Caco-2 (cell line): ENCODE measurements around the gene FLNA. TPM values are rescaled to one million over a fixed set of nuclear protein-coding genes. Genes with fewer than 3 reads are reported as not detected.

Experiments
- BruUV-seq: library from RNA; stranded (reverse); fragments of 400-500 nt; replicated peaks from 2 replicates; lab custom pipeline; 2021; lab: Mats Ljungman, UMichigan
- CTCF ChIA-PET: fragments of 300-600 bp; sonication (Branson Sonifier 250); formaldehyde crosslinking; loops from one replicate; lab custom pipeline; 2022; ENCODE audit warnings: antibody characterized with exemption; lab: Charles Lee
- POLR2A ChIA-PET: fragments of 300-600 bp; sonication (Branson Sonifier 250); formaldehyde crosslinking; loops from one replicate; lab custom pipeline; 2022; ENCODE audit warnings: antibody characterized with exemption; lab: Charles Lee
- DNase-seq, 2 experiments: peaks; one replicate each; pipeline versions ENCODE4 v3.0.0 to v3.0.0-alpha.2; 2020 to 2022
- H3K27me3 ChIP-seq: replicated peaks from 2 replicates; pipeline ENCODE4 v1.6.0; 2011; ENCODE audit warnings: low read length; ENCODE audit not compliant: control insufficient read depth, insufficient read depth
- H3K36me3 ChIP-seq: 2 replicates; pipeline ENCODE4 v1.5.1; 2011; ENCODE audit warnings: low read length; ENCODE audit not compliant: control insufficient read depth, insufficient read depth
- H3K4me1 ChIP-seq: fragments of 250-450 bp; sonication (Bioruptor Pico); 2 replicates; pipeline ENCODE4 v1.5.1; 2020; ENCODE audit warnings: mild to moderate bottlenecking
- H3K4me3 ChIP-seq: 2 replicates; pipeline ENCODE4 v1.5.1; 2011; ENCODE audit warnings: low read depth, mild to moderate bottlenecking, control low read depth, low read length
- H3K9me3 ChIP-seq: fragments of 250-450 bp; sonication (Bioruptor Pico); 2 replicates; pipeline ENCODE4 v1.5.1; 2020; ENCODE audit warnings: mild to moderate bottlenecking, moderate library complexity
- H3K27ac Mint-ChIP-seq: one replicate; pipeline ENCODE4 v1.8.0; 2022; ENCODE audit warnings: mixed read lengths; ENCODE audit not compliant: unreplicated experiment
- H3K27me3 Mint-ChIP-seq: one replicate; pipeline ENCODE4 v1.8.0; 2022; ENCODE audit warnings: mixed read lengths; ENCODE audit not compliant: insufficient read depth, unreplicated experiment
- H3K36me3 Mint-ChIP-seq: one replicate; pipeline ENCODE4 v1.8.0; 2022; ENCODE audit warnings: mild to moderate bottlenecking, mixed read lengths; ENCODE audit not compliant: insufficient read depth, unreplicated experiment
- H3K4me1 Mint-ChIP-seq: one replicate; pipeline ENCODE4 v1.8.0; 2022; ENCODE audit warnings: low read depth, mixed read lengths; ENCODE audit not compliant: unreplicated experiment
- H3K4me3 Mint-ChIP-seq: one replicate; pipeline ENCODE4 v1.8.0; 2022; ENCODE audit warnings: mild to moderate bottlenecking, moderate library complexity, mixed read lengths; ENCODE audit not compliant: unreplicated experiment
- H3K9me3 Mint-ChIP-seq: one replicate; pipeline ENCODE4 v1.8.0; 2022; ENCODE audit warnings: mixed read lengths; ENCODE audit not compliant: unreplicated experiment
- intact Hi-C: fragments of 100-400 bp; cut with micrococcal nuclease; formaldehyde crosslinking; loops from one replicate; pipeline ENCODE4 v1.10.0; 2022; ENCODE audit not compliant: unreplicated experiment
- total RNA-seq: library from RNA; stranded (reverse); gene quantifications from 2 replicates; pipeline ENCODE4 v1.2.3, GENCODE V29; 2022
- TF ChIP-seq, protein P1 (sequence below), 2 experiments: fragments of 200-600 bp in 1 of 2; IDR thresholded peaks; 1 replicate in 1 of 2; 2 replicates in 1 of 2; pipeline versions ENCODE4 v1.5.1 to v1.8.0; 2011 to 2022; ENCODE audit warnings: antibody characterized with exemption in 1 of 2, control low read depth in 1 of 2, inconsistent platforms in 1 of 2, low read depth in 1 of 2, low read length in 1 of 2, mild to moderate bottlenecking in 1 of 2, moderate library complexity in 1 of 2; ENCODE audit not compliant: insufficient read depth in 1 of 2, severe bottlenecking in 1 of 2, unreplicated experiment in 1 of 2

The FLNA gene
- total RNA-seq, 1 experiment from 2014 or later, result 546 TPM

DNA sequence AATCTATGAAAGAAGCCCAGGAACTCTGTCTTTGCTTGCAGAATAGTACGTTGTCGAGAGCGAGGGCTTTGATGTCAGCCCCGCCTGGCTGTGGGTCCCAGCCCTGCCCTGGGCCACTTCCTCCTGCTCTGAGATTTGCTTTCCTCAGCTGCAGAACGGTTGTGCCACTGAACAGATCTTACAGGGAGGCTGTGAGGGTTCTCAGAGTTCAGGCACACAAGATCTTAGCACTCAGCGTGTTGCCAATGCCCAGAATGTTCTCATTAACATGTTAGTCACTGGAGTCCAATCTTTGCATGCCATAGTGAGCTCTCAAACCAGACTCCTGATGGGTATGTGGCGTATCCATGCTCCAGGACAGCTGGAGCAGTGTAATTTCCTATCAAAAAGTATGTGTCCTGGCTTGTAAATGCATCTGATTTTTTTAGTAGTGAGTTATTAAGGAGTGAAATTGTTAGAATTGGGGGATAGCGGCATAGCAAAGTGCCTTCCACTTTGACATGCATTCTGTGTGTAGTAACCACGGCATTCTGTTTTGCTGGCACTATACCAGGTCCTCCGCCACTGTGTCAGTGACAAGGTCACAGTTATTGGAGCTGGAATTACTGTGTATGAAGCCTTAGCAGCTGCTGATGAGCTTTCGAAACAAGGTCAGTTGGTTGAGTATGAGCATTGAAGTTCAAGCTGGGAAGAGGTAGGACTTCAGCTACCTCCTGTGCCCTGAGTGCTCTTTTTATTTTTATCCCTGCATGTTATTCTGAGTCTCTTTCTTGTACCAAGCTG, 47.2 kb downstream of the FLNA start:
- H3K9me3 ChIP-seq, result no peaks in the 10 kb centered on the region
- Mint-ChIP-seq H3K9me3 (no peaks in the 10 kb centered on the region), H3K27me3 (no peaks in the 10 kb centered on the region), H3K4me3 (no peak overlapping the region), H3K4me1 (no peaks in the 10 kb centered on the region), H3K27ac (no peak overlapping the region), H3K36me3 (no peaks in the 10 kb centered on the region)
- POLR2A ChIA-PET, result no interaction called here
- BruUV-seq, result no TSS peak
- no peaks in the 10 kb centered on the region for H3K27me3 ChIP-seq
- no peak overlapping the region for H3K4me3 ChIP-seq
- DNase-seq, result no peak
- H3K36me3 ChIP-seq, result no peaks in the 10 kb centered on the region
- CTCF ChIA-PET, result no interaction called here
- TF ChIP-seq, protein P1, sequence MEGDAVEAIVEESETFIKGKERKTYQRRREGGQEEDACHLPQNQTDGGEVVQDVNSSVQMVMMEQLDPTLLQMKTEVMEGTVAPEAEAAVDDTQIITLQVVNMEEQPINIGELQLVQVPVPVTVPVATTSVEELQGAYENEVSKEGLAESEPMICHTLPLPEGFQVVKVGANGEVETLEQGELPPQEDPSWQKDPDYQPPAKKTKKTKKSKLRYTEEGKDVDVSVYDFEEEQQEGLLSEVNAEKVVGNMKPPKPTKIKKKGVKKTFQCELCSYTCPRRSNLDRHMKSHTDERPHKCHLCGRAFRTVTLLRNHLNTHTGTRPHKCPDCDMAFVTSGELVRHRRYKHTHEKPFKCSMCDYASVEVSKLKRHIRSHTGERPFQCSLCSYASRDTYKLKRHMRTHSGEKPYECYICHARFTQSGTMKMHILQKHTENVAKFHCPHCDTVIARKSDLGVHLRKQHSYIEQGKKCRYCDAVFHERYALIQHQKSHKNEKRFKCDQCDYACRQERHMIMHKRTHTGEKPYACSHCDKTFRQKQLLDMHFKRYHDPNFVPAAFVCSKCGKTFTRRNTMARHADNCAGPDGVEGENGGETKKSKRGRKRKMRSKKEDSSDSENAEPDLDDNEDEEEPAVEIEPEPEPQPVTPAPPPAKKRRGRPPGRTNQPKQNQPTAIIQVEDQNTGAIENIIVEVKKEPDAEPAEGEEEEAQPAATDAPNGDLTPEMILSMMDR (IDR thresholded peaks at IDR 0.05; ENCODE audit: insufficient read depth in 1 of 2, low read depth in 1 of 2, low read length in 1 of 2, severe bottlenecking in 1 of 2, unreplicated experiment in 1 of 2), result no peak
- H3K4me1 ChIP-seq, result no peaks in the 10 kb centered on the region
- intact Hi-C loops, result no loop called here

DNA sequence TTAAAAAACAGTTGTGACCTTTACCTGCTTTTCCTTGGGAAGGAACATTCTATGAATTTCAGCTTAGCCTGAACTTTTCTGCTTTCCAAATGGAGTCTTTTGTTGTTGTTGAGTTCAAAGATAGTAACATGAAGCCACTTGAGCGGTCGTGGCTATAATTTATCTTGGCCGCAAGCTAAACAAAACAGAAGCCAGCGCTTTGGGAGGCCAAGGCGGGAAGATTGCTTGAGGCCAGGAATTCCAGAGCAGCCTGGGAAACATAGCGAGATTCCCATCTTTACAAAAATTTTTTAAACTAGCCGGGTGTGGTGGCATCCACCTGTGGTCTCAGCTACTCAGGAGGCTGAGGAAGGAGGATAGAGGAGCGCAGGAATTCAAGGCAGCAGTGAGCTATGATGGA, 48.9 kb downstream of the FLNA start:
- H3K27ac Mint-ChIP-seq, result no peak overlapping the region
- H3K4me1 ChIP-seq, result no peaks in the 10 kb centered on the region
- H3K36me3 ChIP-seq, result no peaks in the 10 kb centered on the region
- intact Hi-C loops, result no loop called here
- no TSS peak for BruUV-seq
- no peaks in the 10 kb centered on the region for H3K36me3 Mint-ChIP-seq
- no peaks in the 10 kb centered on the region for H3K4me1 Mint-ChIP-seq
- DNase-seq, result no peak
- H3K27me3 ChIP-seq, result no peaks in the 10 kb centered on the region
- H3K27me3 Mint-ChIP-seq, result peaks cover under 1% of the 10 kb centered on the region
- H3K4me3 ChIP-seq, result no peak overlapping the region
- CTCF ChIA-PET, result no interaction called here
- no peaks in the 10 kb centered on the region for H3K9me3 ChIP-seq
- POLR2A ChIA-PET, result no interaction called here
- no peak overlapping the region for H3K4me3 Mint-ChIP-seq
- H3K9me3 Mint-ChIP-seq, result no peaks in the 10 kb centered on the region
- TF ChIP-seq, protein P1 (IDR thresholded peaks at IDR 0.05; ENCODE audit: insufficient read depth in 1 of 2, low read depth in 1 of 2, low read length in 1 of 2, severe bottlenecking in 1 of 2, unreplicated experiment in 1 of 2), result no peak

DNA sequence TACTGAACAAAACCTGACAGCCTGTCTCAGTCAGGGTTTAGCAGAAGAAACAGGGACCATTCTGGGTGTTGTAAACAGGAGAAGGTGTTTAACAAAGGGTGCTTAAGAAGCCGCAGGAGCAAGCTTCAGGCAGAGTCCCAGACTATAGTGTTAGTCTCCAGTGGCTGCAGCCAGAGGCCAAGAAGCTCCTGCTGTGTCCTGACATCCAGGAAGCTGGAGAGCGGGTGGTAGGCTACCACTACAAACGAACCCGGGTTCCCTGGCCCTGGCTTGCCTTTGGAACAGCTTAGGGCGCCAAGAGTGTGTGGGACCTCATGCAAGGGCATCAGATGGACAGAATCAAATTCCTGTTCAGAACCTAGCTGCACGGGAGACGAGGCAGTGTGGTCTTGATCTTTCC, 50.9 kb downstream of the FLNA start:
- Mint-ChIP-seq H3K27me3 (peaks cover 9% of the 10 kb centered on the region), H3K36me3 (no peaks in the 10 kb centered on the region), H3K4me1 (no peaks in the 10 kb centered on the region), H3K9me3 (no peaks in the 10 kb centered on the region), H3K4me3 (no peak overlapping the region), H3K27ac (no peak overlapping the region)
- CTCF ChIA-PET, result no interaction called here
- no peaks in the 10 kb centered on the region for H3K9me3 ChIP-seq
- intact Hi-C loops, result no loop called here
- TF ChIP-seq, protein P1 (IDR thresholded peaks at IDR 0.05; ENCODE audit: insufficient read depth in 1 of 2, low read depth in 1 of 2, low read length in 1 of 2, severe bottlenecking in 1 of 2, unreplicated experiment in 1 of 2), result no peak
- no peak for DNase-seq
- H3K36me3 ChIP-seq, result no peaks in the 10 kb centered on the region
- H3K4me3 ChIP-seq, result no peak overlapping the region
- no peaks in the 10 kb centered on the region for H3K27me3 ChIP-seq
- no TSS peak for BruUV-seq
- POLR2A ChIA-PET, result no interaction called here
- no peaks in the 10 kb centered on the region for H3K4me1 ChIP-seq
